Chondrocyte (in vitro differentiated cells): Measurements from ENCODE around the gene ATP8B1. TPM values are rescaled to one million over a fixed set of nuclear protein-coding genes. Genes with fewer than 3 reads are reported as not detected.

Source experiments
- DNase-seq: peaks from one replicate; pipeline ENCODE4 v3.0.0; 2021; ENCODE audit warnings: mixed read lengths, low spot score
- H3K27ac Mint-ChIP-seq: one replicate; pipeline ENCODE4 v1.8.0; 2021; ENCODE audit warnings: mild to moderate bottlenecking, moderate library complexity, mixed read lengths; ENCODE audit not compliant: unreplicated experiment
- H3K27me3 Mint-ChIP-seq: 2 replicates; pipeline ENCODE4 v1.8.0; 2021; ENCODE audit warnings: low read depth, mixed read lengths
- H3K36me3 Mint-ChIP-seq: 2 replicates; pipeline ENCODE4 v1.8.0; 2021; ENCODE audit warnings: low read depth, mixed read lengths
- H3K4me1 Mint-ChIP-seq: 2 replicates; pipeline ENCODE4 v1.8.0; 2021; ENCODE audit warnings: low read depth, mild to moderate bottlenecking, mixed read lengths
- H3K4me3 Mint-ChIP-seq: one replicate; pipeline ENCODE4 v1.8.0; 2021; ENCODE audit warnings: mild to moderate bottlenecking, moderate library complexity, mixed read lengths; ENCODE audit not compliant: unreplicated experiment
- H3K9me3 Mint-ChIP-seq: 2 replicates; pipeline ENCODE4 v1.8.0; 2021; ENCODE audit warnings: low read depth, mixed read lengths
- CTCF ChIP-seq: fragments of 200-600 bp; sonication (generic); IDR thresholded peaks from 2 replicates; pipeline ENCODE4 v1.5.0; 2021; ENCODE audit warnings: antibody characterized with exemption, mild to moderate bottlenecking, moderate library complexity
- total RNA-seq: library from RNA; stranded (reverse); gene quantifications from 3 replicates; pipeline ENCODE4 v1.2.1, GENCODE V29; 2021

ATP8B1 gene
- total RNA-seq, 1 donor from 2014 or later: 35.4 TPM

- H3K9me3 Mint-ChIP-seq: peaks cover 2% of the 10 kb centered on the region
- H3K27me3 Mint-ChIP-seq: no peaks in the 10 kb centered on the region
- no peak for TF ChIP-seq CTCF
- no peak overlapping the region for H3K4me3 Mint-ChIP-seq
- no peak for DNase-seq
- peaks cover 48% of the 10 kb centered on the region for H3K4me1 Mint-ChIP-seq
- no peak overlapping the region for H3K27ac Mint-ChIP-seq
- no peaks in the 10 kb centered on the region for H3K36me3 Mint-ChIP-seq
These were observed 33.4 kb upstream of the ATP8B1 start for GRCh38 chr18:57836557-57836956.

GRCh38 chr18:57835904-57836303 is 32.8 kb upstream of the ATP8B1 start:
- H3K4me3 Mint-ChIP-seq: no peak overlapping the region
- no peaks in the 10 kb centered on the region for H3K36me3 Mint-ChIP-seq
- H3K27me3 Mint-ChIP-seq: no peaks in the 10 kb centered on the region
- H3K9me3 Mint-ChIP-seq: peaks cover 2% of the 10 kb centered on the region
- no peak overlapping the region for H3K27ac Mint-ChIP-seq
- TF ChIP-seq CTCF: no peak
- peaks cover 41% of the 10 kb centered on the region for H3K4me1 Mint-ChIP-seq
- no peak for DNase-seq

- DNase-seq: no peak
- TF ChIP-seq CTCF: no peak
- H3K4me3 Mint-ChIP-seq: no peak overlapping the region
- H3K27me3 Mint-ChIP-seq: no peaks in the 10 kb centered on the region
- peaks cover 2% of the 10 kb centered on the region for H3K9me3 Mint-ChIP-seq
- no peak overlapping the region for H3K27ac Mint-ChIP-seq
- no peaks in the 10 kb centered on the region for H3K36me3 Mint-ChIP-seq
- peaks cover 30% of the 10 kb centered on the region for H3K4me1 Mint-ChIP-seq
These were observed 31.5 kb upstream of the ATP8B1 start for GRCh38 chr18:57834616-57835015.

- no peak for DNase-seq
- H3K36me3 Mint-ChIP-seq: no peaks in the 10 kb centered on the region
- H3K4me1 Mint-ChIP-seq: peaks cover 21% of the 10 kb centered on the region
- H3K4me3 Mint-ChIP-seq: peak overlapping the region; percentile 18
- H3K27me3 Mint-ChIP-seq: no peaks in the 10 kb centered on the region
- no peak for TF ChIP-seq CTCF
- peaks cover 2% of the 10 kb centered on the region for H3K9me3 Mint-ChIP-seq
- peak overlapping the region; percentile 84 for H3K27ac Mint-ChIP-seq
These were observed 30.5 kb upstream of the ATP8B1 start for GRCh38 chr18:57833441-57834101.

GRCh38 chr18:57832730-57833129 is 29.6 kb upstream of the ATP8B1 start:
- no peak for DNase-seq

More at GRCh38 chr18:57832730-57833129, 29.6 kb upstream of the ATP8B1 start:
- no peak for TF ChIP-seq CTCF
- H3K36me3 Mint-ChIP-seq: no peaks in the 10 kb centered on the region
- no peaks in the 10 kb centered on the region for H3K27me3 Mint-ChIP-seq
- H3K4me1 Mint-ChIP-seq: peaks cover 15% of the 10 kb centered on the region
- H3K4me3 Mint-ChIP-seq: no peak overlapping the region
- peaks cover 2% of the 10 kb centered on the region for H3K9me3 Mint-ChIP-seq
- H3K27ac Mint-ChIP-seq: peak overlapping the region; percentile 84
